GM18520 (cell line): Measurements from ENCODE around the gene RAB11FIP3.

Experiments used
- ATAC-seq: cut with Tn5 transposase; IDR thresholded peaks from one replicate; pipeline ENCODE4 v1.9.1; 2021; ENCODE audit not compliant: unreplicated experiment

The RAB11FIP3 gene

DNA sequence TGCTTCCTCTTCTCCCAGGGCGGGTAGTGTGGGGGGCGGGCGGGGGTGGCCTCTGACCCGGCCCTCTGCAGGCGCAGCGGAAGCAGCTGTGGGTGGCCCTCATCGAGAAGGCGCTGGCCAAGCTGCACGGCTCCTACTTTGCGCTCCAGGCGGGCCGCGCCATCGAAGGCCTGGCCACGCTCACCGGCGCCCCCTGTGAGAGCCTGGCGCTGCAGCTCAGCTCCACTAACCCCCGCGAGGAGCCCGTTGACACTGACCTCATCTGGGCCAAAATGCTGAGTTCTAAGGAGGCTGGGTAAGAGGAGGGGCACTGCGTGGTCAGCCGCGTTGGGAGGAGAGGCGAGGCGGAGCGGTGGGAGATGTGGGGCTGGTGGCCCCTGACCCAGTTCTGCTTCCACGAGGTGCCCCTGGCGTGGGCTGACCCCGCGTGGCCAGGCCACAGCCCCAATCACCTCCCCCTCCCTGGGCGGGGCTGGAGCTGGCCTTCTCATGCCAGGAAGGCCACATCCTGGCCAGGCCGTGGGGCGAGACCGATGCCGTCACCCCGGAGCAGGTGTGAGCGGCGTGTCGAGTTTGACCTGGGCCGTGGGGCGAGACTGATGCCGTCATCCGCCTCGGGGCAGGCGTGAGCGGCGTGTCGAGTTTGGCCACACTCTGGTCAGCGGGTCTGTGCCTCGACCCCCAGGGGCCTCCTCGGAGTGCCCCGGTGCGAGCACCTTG is 124.3 kb downstream of the RAB11FIP3 start:
- ATAC-seq = no peak

DNA sequence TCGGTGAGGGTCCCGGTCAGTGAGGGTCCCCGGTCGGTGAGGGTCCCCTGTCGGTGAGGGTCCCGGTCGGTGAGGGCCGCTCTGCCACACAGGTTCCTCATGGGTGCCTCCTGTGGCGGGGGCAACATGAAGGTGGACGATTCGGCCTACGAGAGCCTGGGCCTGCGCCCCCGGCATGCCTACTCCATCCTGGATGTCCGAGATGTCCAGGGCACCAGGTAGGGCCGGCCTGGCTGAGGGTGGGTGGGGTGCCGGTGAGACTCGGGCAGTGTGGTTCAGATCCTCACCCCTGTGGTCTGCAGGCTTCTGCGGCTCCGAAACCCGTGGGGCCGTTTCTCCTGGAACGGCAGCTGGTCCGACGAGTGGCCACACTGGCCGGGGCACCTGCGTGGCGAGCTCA is 125.8 kb downstream of the RAB11FIP3 start:
- ATAC-seq = no peak

DNA sequence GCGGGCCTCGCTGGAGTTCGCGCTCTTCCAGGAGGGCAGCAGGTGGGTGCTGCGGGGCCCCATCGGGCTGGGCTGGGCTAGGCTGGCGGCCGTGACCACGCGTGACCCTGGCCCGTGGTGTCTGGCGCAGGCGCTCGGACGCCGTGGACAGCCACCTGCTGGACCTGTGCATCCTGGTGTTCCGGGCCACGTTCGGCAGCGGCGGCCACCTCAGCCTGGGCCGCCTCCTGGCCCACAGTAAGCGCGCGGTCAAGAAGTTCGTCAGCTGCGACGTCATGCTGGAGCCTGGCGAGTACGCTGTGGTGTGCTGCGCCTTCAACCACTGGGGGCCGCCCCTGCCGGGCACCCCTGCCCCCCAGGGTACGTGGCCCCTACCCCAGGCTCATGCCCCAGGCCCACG is 126.7 kb downstream of the RAB11FIP3 start:
- ATAC-seq = no peak

DNA sequence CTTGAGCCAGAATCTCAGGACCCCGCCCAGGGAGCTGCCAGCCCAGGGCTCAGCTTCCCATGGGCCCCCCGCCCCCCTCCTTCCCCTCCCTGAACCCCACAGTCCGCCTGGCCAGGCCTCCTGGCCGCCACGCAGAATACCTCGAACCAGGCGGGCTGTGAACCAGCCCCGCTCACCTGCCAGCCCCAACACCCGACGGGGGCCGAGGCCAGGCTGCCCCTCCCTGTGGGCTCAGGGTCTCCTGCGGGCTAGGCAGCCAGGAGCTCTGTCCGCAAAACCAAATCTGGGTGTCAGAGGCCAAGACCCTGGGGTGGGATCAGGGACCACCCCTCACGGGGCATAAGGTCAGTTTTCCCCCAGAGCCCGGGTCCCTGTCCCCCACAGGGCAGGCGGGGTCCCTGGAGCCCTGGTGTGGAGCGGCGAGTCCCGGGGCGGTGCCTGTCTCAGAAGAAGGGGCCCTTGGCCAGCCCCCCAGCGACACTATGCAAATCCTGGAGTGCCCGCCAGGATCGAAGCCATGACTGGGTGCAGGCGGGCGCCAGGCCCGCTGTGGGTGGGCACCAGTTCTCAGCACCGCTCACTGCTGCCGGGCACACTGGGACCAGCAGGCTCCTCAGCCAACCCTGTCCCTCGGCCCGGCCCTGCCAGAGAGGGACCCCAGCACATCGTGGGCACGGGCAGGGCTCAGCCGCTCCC is 128.3 kb downstream of the RAB11FIP3 start:
- no peak for ATAC-seq

DNA sequence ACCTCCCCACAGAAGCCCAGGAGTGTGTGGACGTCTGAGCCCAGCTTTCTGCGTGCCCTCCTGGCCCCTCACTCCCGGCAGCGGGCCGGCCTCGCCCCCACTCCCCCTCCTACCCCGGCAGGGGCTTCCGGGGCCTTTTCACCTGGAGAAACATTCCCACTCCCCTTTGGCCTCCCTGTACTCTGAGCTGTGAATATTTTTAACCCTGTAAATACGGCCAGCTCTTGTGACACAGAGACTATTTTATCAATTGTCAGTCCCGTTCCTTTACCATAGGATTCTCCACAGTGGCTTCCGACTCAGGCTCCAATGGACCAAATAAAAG is 128.8 kb downstream of the RAB11FIP3 start:
- ATAC-seq = no peak

- no peak for ATAC-seq
These were observed 129.4 kb downstream of the RAB11FIP3 start for GRCh38 chr16:554640-555365.

DNA sequence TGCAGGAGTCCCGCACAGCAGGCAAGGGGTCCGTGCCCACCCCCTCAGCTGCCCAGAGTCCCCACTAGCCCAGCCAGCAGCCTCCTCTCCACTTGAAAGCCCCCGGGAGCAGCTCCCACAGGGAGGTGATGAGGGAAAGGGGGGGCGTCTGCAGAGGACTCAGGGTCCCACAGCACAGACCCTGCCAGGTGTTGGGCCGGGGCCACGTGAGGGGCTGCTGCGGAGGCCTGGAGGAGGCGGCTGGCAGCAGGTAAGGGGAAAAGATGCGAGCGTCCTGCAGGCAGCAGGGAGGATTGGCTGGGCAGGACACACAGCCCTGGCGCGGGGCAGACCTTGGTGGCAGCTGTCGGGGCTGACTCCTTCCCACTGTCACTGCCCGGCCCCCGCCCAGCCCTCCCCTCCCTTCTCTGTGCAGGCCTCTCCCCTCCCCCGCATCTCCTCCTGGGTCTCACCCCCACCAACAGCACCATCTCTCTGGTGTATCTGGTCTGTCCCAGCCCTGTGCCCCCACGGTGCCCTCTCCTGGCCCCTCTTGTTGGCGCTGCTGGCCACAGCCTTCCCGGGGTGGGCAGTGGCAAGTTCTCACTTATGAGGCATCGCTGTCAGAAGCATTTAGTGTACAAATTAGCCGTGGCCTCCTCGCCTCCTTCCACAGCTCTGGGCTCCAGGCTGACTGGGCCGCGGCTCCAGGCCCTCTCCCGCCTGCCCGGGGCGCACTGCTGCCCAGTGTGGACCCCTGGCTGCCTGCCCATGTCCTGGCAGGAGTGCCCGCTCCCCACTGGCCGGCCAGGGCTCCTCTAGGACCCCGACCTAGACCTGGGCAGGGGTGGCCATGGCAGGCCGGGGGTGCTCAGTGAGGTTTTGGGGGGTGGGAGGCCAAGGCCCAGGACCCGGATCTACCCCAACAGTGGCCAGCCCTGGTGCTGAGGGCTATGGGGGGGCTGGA is 130.4 kb downstream of the RAB11FIP3 start:
- no peak for ATAC-seq

GRCh38 chr16:556474-557173 is 131.2 kb downstream of the RAB11FIP3 start:
- no peak for ATAC-seq

- no peak for ATAC-seq
These were observed 132.2 kb downstream of the RAB11FIP3 start for GRCh38 chr16:557463-558297.

GRCh38 chr16:558298-559020 is 133.0 kb downstream of the RAB11FIP3 start:
- ATAC-seq = no peak

DNA sequence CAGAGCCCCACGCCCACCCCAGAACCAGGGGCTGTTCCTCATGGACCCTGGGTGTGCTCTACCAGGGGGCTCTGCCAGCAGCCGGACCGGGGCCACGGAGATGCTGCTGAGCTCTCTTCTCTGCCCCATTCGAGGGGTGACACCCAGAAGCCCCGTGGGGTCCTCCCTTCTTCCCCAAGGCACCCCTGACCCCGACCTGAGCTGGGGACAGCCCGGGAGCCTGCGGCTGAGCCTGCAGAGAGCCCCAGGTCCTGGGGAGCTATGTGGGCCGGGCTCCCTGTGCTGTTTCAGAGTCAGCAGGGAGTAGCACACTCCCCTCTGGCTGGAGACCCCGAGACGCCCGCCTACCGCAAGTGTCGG is 133.6 kb downstream of the RAB11FIP3 start:
- no peak for ATAC-seq

DNA sequence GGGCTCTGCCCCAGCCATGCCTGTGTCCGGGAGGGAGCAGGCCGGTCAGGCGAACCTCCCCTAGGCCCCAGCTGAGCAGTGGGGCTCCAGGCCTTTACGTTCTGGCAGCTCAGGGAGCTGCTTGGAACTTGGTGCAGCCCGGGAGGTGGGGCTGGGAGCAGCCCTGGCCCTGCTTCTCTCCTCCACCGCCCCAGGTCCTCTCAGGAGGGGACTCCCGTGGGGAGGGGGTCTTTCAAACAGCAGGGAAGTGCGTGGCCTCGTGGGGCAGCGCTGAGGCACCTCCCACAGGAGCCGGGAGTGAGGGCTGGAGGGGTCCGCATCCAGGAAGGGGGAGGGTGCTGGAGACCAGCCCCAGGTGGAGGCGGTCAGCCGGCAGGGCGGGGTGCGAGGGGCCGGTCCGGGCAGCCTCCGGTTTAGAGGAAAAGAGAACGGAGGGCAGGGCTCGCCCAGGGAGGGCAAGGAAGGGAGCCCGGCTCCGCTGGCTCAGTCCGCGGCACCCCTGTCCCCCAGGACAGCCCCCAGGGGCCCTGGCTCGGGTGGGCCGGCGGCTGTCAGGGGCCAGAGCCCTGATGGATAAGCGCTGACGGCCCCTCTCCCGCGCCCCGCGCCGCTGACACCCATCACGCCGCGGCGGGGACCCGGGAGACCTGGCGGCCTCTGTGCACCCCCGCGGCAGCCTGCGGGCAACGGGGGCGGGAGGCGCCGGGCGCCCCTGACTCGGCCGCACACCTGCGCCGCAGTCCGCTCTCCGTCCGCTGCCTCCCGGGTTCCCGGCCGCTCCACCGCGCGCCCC is 134.2 kb downstream of the RAB11FIP3 start:
- ATAC-seq = no peak

- ATAC-seq = no peak
These were observed 134.8 kb downstream of the RAB11FIP3 start, which contains the start of gene PRR35 for GRCh38 chr16:560204-560700. Gene PRR35, plus strand, starts transcription at chr16:560394. Its CDS starts 2,901 bp downstream, at chr16:563295.

- ATAC-seq = no peak
These were observed 135.4 kb downstream of the RAB11FIP3 start for GRCh38 chr16:560701-561412.

DNA sequence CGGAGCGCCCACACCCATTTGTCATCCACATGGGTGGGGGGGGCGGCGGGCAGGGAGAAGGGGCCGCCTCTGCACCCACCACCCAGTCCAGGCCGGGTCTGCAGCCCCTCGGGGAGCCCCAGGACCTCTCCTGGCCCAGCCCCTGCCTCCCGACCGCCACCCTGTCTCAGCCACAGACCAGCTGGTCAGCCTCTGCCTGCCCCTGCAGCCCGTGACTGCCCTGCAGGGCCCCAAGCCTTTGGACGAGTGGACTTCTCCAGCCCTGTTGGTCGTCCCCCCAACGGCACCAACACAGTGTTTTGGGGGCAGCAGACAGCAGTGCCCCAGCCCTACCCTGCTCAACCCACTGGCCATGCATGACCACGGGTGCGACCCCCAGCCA is 136.0 kb downstream of the RAB11FIP3 start:
- no peak for ATAC-seq

GRCh38 chr16:561957-562938 is 136.8 kb downstream of the RAB11FIP3 start:
- ATAC-seq = no peak
